ENCODE results near the gene EFNB2. TPM values are rescaled to one million over a fixed set of nuclear protein-coding genes. Genes with fewer than 3 reads are reported as not detected.

EFNB2 gene
- total RNA-seq, 2 experiments from 2014 or later = 0.11 to 0.20 TPM

- no peak for TF ChIP-seq CTCF (IDR thresholded peaks at IDR 0.05)
- peaks cover 24% of the 10 kb centered on the region for H3K27me3 Mint-ChIP-seq
- CTCF ChIA-PET = no interaction called here
- no peaks in the 10 kb centered on the region for H3K9me3 Mint-ChIP-seq
- no peak overlapping the region for H3K27ac Mint-ChIP-seq
- POLR2A ChIA-PET = no interaction called here
- no peak overlapping the region for H3K4me3 Mint-ChIP-seq
- H3K4me1 Mint-ChIP-seq (ENCODE audit: low read depth) = no peaks in the 10 kb centered on the region
- H3K36me3 Mint-ChIP-seq (ENCODE audit: low read depth) = no peaks in the 10 kb centered on the region
- no peak for DNase-seq
- intact Hi-C loops (cut with micrococcal nuclease) = no loop called here
- ATAC-seq = no peak
Measured at GRCh38 chr13:106518512-106518911, 16.9 kb downstream of the EFNB2 start.

- ChIA-PET POLR2A (no interaction called here), CTCF (no interaction called here)
- H3K36me3 Mint-ChIP-seq (ENCODE audit: low read depth) = no peaks in the 10 kb centered on the region
- peaks cover 18% of the 10 kb centered on the region for H3K27me3 Mint-ChIP-seq
- no peak for ATAC-seq
- intact Hi-C loops (cut with micrococcal nuclease) = no loop called here
- H3K4me3 Mint-ChIP-seq = no peak overlapping the region
- no peaks in the 10 kb centered on the region for H3K4me1 Mint-ChIP-seq (ENCODE audit: low read depth)
- H3K27ac Mint-ChIP-seq = no peak overlapping the region
- no peak for TF ChIP-seq CTCF (IDR thresholded peaks at IDR 0.05)
- DNase-seq = no peak
- no peaks in the 10 kb centered on the region for H3K9me3 Mint-ChIP-seq
Measured at GRCh38 chr13:106517109-106517847, 18.2 kb downstream of the EFNB2 start.

GRCh38 chr13:106515635-106516254, 19.7 kb downstream of the EFNB2 start:
- TF ChIP-seq CTCF (IDR thresholded peaks at IDR 0.05) = no peak
- no peaks in the 10 kb centered on the region for H3K4me1 Mint-ChIP-seq (ENCODE audit: low read depth)
- no peak overlapping the region for H3K27ac Mint-ChIP-seq
- ChIA-PET POLR2A (no interaction called here), CTCF (no interaction called here)
- no peak overlapping the region for H3K4me3 Mint-ChIP-seq
- H3K27me3 Mint-ChIP-seq = peaks cover 16% of the 10 kb centered on the region
- DNase-seq (no peak), ATAC-seq (no peak)
- no peaks in the 10 kb centered on the region for H3K36me3 Mint-ChIP-seq (ENCODE audit: low read depth)
- intact Hi-C loops (cut with micrococcal nuclease) = no loop called here
- no peaks in the 10 kb centered on the region for H3K9me3 Mint-ChIP-seq

- Mint-ChIP-seq H3K4me1 (ENCODE audit: low read depth) (no peaks in the 10 kb centered on the region), H3K36me3 (ENCODE audit: low read depth) (no peaks in the 10 kb centered on the region), H3K4me3 (no peak overlapping the region), H3K27ac (no peak overlapping the region), H3K9me3 (no peaks in the 10 kb centered on the region), H3K27me3 (peaks cover 16% of the 10 kb centered on the region)
- ChIA-PET CTCF (no interaction called here), POLR2A (no interaction called here)
- TF ChIP-seq CTCF (IDR thresholded peaks at IDR 0.05) = no peak
- DNase-seq = no peak
- intact Hi-C loops (cut with micrococcal nuclease) = no loop called here
- no peak for ATAC-seq
Measured at GRCh38 chr13:106514928-106515634, 20.4 kb downstream of the EFNB2 start.

Measured in activated CD8-positive, alpha-beta T cell treated with anti-CD3 and anti-CD28 coated beads for 36 hours (primary cell).